NOMO-1 treated with dmso at 0.1 percent for 144 hours (cell line): Measurements from ENCODE around the gene SLC12A7.

ENCODE experiments used
- DNase-seq: peaks from one replicate; lab custom pipeline; 2025; ENCODE audit not compliant: unreplicated experiment; lab: John Stamatoyannopoulos, UW

Gene SLC12A7

DNA sequence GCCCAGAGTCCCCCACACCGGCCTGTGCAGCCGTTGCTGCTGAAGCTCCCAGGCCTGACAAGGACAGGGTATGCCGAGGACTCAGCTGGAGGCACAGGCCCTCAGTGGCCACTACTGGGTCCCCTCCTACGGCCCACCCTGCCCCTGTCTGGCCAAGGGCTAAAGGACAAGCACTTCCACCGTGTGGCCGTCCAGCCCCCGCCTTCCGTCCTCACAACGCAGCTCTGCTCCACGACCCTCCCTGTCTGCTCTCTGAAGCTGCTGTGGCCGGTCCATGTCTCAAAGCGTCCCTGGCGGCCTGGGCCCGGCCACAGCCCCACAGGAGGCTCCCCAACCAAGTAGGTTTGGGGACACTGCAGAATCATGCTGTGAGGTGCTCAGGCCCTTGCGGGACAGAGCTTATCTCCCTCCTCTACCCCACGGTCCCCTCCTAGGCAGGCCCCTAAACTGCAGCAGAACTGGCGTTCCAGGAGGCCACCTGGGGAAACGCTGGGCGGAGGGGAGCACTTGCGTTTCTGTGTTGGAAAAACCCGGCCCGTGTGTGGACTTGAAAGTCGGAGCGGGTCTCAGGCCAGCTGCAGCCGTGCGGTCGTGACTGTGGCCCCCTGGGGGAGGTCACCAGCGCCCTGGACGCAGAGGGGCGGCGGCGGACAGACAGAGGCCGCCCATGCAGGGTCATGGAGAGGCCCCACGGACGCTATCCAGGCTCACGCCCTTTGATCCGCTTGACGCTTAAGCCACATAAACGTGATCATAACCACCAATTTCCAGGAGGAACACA is 57.7 kb downstream of the SLC12A7 start:
- no peak for DNase-seq

- DNase-seq = no peak
Observed at GRCh38 chr5:1053391-1054017, 58.4 kb downstream of the SLC12A7 start.

DNA sequence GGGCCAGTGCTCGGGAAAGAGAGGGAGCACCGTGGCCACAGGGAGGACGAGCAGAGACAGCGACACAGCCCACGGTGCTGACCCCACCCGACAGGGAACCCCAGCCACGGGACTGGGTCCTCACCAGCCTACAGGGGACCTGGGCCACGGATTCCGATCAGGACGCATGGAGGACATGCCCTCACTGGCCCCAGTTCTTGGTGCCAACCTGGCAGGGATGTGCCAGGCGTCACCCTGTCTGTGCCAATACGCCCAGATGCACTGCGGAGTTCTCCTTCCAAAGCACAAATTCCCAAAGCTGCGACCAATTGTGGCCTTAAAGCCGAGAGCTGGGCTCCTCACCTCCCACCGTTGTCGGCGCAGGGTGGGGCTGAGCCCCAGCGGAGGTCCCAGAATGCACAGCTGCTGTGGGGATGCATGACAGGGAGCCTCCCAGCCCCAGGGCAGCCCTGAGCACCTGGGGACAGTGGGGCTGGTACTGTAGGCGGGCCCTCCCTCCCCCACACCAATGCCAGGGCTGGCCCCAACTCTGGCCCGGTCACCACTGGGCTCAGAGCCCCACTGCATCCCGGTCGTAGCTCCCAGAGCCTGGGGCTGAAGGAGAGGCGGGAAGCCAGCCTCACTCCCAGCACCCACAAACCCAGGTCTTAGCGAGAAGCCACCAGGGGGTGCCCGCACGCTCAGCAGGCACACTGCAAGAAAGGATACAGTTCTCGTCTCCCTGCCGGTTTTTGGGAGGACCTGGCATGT is 59.0 kb downstream of the SLC12A7 start:
- no peak for DNase-seq

- no peak for DNase-seq
Observed at GRCh38 chr5:1052076-1052475, 59.8 kb downstream of the SLC12A7 start.

DNA sequence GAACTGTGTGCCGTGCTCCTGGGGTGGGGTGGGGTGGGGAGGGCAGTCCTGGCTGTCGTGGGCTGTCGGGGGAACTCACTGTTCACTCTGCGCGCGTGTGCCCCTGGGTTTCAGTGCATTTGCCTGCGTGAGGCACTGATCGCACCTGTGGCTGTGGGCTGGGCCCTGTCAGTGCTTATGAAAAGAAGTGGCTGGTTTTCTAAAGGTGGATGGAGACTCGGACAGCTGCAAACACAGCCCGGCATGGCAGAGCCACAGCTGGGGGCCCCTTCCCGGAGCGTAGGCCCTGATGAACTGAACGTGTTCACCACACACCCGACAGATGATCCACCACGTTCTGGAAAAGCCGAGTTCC is 60.5 kb downstream of the SLC12A7 start:
- DNase-seq = no peak

DNA sequence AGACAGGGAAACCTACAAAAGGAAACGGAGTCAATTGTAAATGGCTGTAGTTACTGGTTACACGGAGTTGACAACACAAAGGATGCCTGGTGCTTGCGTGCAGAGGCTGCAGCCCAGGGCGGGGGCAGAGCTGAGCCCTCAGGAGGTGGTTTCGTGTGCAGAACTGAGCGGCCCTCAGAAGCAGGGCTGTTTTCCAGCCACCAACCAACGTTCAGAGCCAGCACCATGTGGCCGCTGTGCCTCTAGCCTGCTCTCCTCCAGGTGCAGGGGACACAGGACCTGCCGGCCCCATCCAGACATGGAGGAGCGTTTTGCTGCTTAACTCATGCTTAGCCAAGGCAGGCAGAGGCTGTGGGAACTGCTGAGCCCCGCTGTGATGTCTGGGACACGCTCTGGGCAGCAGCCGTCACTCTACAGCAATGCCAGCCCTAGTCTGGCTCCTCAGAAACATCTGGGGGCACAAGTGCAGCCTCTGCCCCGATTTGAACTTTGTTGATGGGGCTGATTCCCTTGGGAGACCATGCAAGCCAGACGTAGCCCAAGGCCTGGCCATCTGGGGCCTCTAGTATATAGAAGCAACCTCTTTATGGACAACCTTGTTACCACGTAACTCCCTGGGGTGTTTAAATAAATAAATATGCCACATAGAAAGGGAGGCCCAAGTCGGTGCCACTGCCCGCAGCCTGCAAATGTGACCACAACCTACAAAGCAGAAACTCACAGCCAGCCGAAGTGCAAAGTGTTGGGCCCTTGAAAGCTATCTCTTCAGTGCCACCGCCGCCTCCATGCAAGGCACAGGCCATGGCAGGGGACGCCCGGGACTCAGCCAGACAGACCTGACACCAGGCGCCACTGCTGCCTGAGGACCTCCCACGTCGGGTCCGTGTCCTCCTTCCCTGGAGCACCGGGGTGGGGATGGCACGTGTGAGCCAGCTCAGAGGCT is 61.2 kb downstream of the SLC12A7 start:
- DNase-seq = no peak

DNA sequence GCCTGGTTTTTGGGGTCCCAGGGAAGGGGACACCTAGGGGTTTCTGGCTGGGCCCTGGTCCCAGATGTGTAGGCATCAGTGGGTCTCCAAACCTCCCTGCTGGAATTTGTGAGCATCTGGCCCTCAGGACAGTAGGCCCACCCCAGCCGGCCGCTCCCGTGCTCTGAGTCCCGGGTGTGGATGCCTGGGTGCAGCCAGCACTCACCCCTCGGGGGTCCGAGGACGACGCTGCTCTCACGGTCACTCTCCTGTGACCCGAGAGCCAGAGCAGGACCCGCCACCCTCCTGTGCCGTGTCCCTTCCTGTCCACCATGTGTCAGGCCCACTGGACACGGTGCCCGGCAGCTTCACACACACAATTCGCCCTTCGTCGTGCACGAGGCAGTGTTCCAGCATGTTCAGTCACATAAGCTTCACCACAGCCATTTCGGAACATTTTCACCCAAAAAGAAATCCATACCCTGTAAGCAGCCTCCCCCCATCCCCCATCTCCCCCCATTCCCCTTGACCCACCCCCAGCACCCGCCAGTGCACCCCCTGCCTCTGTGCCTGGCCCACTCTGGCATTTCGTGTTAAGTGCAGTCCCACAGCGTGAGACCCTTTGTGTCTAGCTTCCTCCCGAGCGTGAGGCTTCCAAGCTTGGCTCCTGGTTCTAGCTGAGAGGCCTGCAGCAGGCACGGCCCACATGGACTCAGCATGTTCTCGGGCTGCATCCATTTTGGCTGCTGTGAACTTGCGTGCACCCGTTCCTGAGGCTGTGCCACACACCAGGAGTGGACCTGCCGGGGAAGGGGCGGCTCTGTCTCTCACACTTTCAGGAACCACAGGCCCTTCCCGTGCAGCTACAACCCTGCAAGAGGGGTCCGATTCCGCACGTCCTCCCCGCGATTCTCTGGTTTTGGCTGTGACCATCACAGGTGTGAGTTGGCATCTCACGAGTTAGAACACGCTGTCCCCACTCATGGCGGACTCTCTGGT is 62.7 kb downstream of the SLC12A7 start:
- no peak for DNase-seq

DNA sequence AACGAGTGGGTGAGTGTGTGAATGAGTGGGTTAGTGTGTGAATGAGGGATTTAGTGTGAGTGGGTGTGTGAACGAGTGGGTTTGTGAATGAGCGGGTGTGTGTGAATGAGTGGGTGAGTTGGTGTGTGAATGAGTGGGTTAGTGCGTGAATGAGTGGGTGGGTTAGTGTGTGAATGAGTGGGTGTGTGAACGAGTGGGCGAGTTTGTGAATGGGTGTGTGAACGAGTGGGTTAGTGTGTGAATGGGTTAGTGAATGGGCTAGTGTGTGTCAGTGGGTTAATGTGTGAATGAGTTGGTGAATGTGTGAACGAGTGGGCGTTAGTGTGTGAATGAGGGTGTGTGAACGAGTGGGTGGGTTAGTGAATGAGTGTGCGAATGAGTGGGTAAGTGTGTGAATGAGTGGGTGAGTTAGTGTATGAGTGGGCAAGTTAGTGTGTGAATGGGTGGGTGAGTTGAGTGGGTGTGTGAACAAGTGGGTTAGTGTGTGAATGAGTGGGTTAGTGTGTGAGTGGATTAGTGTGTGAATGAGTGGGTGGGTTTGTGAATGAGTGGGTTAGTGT is 63.6 kb downstream of the SLC12A7 start:
- DNase-seq = no peak

DNA sequence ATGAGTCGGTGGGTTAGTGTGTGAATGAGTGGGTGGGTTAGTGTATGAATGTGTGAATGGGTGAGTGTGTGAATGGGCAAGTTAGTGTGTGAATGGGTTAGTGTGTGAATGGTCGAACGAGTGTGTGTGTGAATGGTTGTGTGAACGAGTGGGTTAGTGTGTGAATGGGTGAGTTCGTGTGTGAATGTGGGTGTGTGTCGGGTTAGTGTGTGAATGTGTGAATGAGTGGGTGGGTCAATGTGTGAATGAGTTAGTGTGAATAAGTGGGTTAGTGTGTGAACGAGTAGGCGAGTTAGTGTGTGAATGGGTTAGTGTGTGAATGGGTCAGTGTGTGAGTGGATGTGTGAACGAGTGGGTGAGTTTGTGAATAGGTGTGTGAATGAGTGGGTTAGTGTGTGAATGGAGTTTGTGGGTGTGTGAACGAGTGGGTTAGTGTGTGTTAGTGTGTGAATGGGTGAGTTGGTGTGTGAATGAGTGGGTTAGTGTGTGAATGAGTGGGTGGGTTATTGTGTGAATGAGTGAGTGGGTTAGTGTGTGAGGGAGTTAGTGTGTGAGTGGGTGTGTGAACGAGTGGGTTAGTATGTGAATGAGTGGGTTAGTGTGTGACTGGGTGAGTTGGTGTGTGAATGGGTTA is 64.4 kb downstream of the SLC12A7 start:
- no peak for DNase-seq

DNA sequence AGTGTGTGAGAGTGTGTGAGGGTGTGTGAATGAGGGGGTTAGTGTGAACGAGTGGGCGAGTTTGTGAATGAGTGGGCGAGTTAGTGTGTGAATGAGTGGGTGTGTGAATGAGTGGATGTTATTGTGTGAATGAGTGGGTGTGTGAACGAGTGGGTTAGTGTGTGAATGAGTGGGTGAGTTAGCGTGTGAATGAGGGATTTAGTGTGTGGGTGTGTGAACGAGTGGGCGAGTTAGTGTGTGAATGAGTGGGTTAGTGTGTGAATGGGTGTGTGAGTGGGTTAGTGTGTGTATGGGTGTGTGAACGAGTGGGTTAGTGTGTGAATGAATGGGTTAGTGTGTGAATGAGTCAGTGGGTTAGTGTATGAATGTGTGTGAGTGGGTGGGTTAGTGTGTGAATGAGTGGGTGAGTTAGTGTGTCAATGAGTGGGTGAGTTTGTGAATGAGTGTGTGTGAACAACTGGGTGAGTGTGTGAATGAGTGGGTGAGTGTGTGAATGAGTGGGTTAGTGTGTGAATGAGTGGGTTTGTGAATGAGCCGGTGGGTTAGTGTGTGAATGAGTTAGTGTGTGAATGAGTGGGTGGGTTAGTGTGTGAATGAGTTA is 65.8 kb downstream of the SLC12A7 start:
- no peak for DNase-seq

DNA sequence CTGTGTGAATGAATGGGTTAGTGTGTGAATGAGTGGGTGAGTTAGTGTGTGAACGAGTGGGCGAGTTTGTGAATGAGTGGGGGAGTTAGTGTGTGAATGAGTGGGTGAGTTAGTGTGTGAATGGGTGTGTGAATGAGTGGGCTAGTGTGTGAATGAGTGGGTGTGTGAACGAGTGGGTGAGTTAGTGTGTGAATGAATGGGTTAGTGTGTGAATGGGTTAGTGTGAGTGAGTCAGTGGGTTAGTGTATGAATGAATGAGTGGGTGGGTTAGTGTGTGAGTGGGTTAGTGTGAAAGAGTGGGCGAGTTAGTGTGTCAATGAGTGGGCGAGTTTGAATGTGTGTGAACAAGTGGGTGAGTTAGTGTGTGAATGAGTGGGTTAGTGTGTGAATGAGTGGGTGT is 67.7 kb downstream of the SLC12A7 start:
- no peak for DNase-seq

GRCh38 chr5:1043327-1043726 is 68.5 kb downstream of the SLC12A7 start:
- DNase-seq = no peak

DNA sequence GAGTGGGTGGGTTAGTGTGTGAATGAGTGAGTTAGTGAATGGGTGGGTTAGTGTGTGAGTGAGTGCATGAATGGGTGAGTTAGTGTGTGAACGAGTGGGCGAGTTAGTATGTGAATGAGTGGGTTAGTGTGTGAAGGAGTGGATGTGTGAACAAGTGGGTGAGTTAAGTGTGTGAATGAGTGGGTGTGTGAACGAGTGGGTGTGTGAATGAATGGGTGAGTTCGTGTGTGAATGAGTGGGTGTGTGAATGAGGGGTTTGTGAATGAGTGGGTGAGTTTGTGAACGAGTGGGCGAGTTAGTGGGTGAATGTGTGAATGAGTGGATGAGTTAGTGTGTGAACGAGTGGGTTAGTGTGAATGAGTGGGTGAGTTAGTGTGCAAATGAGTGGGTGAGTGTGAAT is 69.2 kb downstream of the SLC12A7 start:
- no peak for DNase-seq

GRCh38 chr5:1041225-1042143 is 70.4 kb downstream of the SLC12A7 start:
- DNase-seq = no peak

- no peak for DNase-seq
Observed at GRCh38 chr5:1040571-1040970, 71.3 kb downstream of the SLC12A7 start.

DNA sequence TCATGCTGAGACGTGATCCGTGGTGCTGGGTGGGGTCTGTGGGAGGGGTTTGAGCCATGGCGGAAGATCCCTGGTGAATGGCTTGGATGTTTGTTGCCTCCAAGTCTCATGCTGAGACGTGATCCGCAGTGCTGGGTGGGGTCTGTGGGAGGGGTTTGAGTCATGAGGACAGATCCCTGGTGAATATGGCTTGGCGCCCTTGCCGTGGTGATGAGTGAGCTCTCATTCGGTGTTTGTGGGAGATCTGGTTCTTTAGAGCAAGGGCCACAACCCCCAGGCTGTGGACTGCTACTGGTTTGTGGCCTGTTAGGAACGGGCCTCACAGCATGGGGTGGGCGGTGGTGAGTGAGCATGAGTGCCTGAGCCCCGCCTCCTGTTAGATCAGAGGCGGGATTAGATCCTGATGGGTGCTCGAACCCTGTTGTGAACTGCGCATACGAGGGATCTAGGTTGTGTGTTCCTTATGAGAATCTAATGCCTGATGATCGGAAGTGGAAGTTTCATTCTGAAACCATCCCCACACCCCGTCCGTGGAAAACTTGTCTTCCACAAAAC is 72.1 kb downstream of the SLC12A7 start:
- DNase-seq = no peak

DNA sequence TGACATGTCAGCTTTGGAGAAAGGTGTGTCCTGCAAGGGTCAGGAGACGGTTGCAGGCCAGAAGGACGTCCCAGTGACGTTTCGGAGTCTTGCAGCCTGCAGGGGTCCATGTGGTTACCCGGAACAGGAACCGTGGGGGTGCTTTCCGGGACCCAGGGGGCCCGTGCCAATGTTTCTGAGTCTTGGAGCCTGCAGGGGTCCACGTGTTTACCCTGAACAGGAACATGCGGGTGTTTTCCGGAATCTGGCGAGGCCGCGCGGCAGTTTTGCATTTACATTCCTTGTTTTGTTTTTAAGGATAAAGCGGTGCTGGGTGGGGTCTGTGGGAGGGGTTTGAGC is 72.7 kb downstream of the SLC12A7 start:
- DNase-seq = no peak
